ENCODE measurements around the gene CD81. TPM values are rescaled to one million over a fixed set of nuclear protein-coding genes. Genes with fewer than 3 reads are reported as not detected.

CD81 gene
- total RNA-seq, 1 experiment from 2014 or later, result 296 TPM

DNA sequence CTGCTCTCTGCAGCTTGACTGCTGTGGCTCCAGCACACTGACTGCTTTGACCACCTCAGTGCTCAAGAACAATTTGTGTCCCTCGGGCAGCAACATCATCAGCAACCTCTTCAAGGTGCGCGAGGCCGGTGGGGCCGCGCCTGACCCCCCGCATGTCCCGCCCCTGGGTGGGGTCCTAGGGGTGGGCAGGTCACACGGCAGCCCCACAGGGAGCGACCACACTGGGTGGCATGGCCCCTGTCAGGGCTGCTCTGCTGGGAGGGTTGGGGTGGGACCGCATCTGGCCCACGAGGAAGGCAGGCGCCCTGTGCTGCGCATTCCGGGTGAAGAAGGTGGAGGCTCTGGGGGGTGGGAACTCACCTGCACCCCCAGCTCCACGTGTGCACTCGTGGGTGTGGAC lies 18.7 kb downstream of the CD81 start:
- Histone ChIP-seq H3K36me3 (ENCODE audit: control insufficient read depth in 1 of 2, insufficient read depth in 2 of 2, low read length in 2 of 2) (peaks cover 13 to 15% of the 10 kb centered on the region in 2 experiments; a peak in 3 of 4 replicates), H4K20me1 (ENCODE audit: insufficient read depth) (no peaks in the 10 kb centered on the region), H2AFZ (ENCODE audit: low read depth, low read length, poor library complexity, severe bottlenecking) (no peak overlapping the region), H3K4me1 (ENCODE audit: control insufficient read depth in 1 of 2, insufficient read depth in 2 of 2, low read length in 2 of 2) (peaks cover 10 to 18% of the 10 kb centered on the region in 2 experiments), H3K79me2 (ENCODE audit: insufficient read depth, low read length) (peaks cover 39% of the 10 kb centered on the region), H3K9ac (ENCODE audit: low read length) (no peak overlapping the region), H3K9me2 (ENCODE audit: insufficient read depth) (no peaks in the 10 kb centered on the region), H3K4me3 (replicated peaks in 1 of 2; ENCODE audit: low read depth in 1 of 2, low read length in 2 of 2) (no peak overlapping the region), H3K27me3 (ENCODE audit: insufficient read depth, low read length) (no peaks in the 10 kb centered on the region), H3K4me2 (ENCODE audit: low read length) (no peak overlapping the region), H3K9me3 (ENCODE audit: control insufficient read depth in 1 of 2, insufficient read depth in 1 of 2, low read depth in 1 of 2, low read length in 2 of 2) (no peaks in the 10 kb centered on the region), H3K27ac (ENCODE audit: low read depth, low read length) (no peak overlapping the region)
- no TSS peak for BruUV-seq (replicated peaks)
- ChIA-PET RAD21 (ENCODE audit: low non-redundant PET in 1 of 2, low total read pairs in 2 of 2, uncharacterized antibody in 2 of 2, unreplicated experiment in 2 of 2) (no interaction called here), POLR2A (no interaction called here), CTCF (no interaction called here)
- no peak for ATAC-seq
- intact Hi-C loops (cut with micrococcal nuclease), result no loop called here
- DNase-seq (ENCODE audit: low read depth, low spot score), result no peak
- TF ChIP-seq, protein P1, sequence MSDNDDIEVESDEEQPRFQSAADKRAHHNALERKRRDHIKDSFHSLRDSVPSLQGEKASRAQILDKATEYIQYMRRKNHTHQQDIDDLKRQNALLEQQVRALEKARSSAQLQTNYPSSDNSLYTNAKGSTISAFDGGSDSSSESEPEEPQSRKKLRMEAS (IDR thresholded peaks at IDR 0.05), result no peak
- TF ChIP-seq FOSL1 (IDR thresholded peaks at IDR 0.05; ENCODE audit: low read depth), result no peak
- no peak for TF ChIP-seq SP1 (IDR thresholded peaks at IDR 0.05; ENCODE audit: low read depth)
- no peak for TF ChIP-seq YY1 (IDR thresholded peaks at IDR 0.05; ENCODE audit: extremely low read depth, insufficient replicate concordance, low read depth, low read length)

DNA sequence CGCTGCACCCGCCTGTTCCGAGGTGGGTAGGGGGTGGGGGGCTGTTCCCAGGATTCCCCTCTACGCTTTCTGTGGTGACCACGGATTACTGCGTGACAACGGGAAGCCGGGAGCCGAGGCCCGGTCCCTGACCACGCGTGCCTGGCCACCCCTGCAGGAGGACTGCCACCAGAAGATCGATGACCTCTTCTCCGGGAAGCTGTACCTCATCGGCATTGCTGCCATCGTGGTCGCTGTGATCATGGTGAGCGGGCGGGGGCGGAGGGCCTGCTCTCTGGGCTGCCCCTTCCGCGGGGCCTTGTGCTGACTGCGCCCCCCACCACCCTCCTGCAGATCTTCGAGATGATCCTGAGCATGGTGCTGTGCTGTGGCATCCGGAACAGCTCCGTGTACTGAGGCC lies 19.4 kb downstream of the CD81 start:
- ChIA-PET CTCF (no interaction called here), RAD21 (ENCODE audit: low non-redundant PET in 1 of 2, low total read pairs in 2 of 2, uncharacterized antibody in 2 of 2, unreplicated experiment in 2 of 2) (no interaction called here), POLR2A (no interaction called here)
- H4K20me1 ChIP-seq (ENCODE audit: insufficient read depth), result no peaks in the 10 kb centered on the region
- peaks cover 39% of the 10 kb centered on the region for H3K79me2 ChIP-seq (ENCODE audit: insufficient read depth, low read length)
- H3K4me2 ChIP-seq (ENCODE audit: low read length), result no peak overlapping the region
- no peak for DNase-seq (ENCODE audit: low read depth, low spot score)
- H3K4me3 ChIP-seq (replicated peaks in 1 of 2; ENCODE audit: low read depth in 1 of 2, low read length in 2 of 2), result no peak overlapping the region
- intact Hi-C loops (cut with micrococcal nuclease), result no loop called here
- no peaks in the 10 kb centered on the region for H3K9me2 ChIP-seq (ENCODE audit: insufficient read depth)
- no peak overlapping the region for H3K9ac ChIP-seq (ENCODE audit: low read length)
- peaks cover 10 to 15% of the 10 kb centered on the region in 2 experiments; a peak in 3 of 4 replicates for H3K36me3 ChIP-seq (ENCODE audit: control insufficient read depth in 1 of 2, insufficient read depth in 2 of 2, low read length in 2 of 2)
- ATAC-seq, result no peak
- no TSS peak for BruUV-seq (replicated peaks)
- H3K9me3 ChIP-seq (ENCODE audit: control insufficient read depth in 1 of 2, insufficient read depth in 1 of 2, low read depth in 1 of 2, low read length in 2 of 2), result no peaks in the 10 kb centered on the region
- H3K27ac ChIP-seq (ENCODE audit: low read depth, low read length), result no peak overlapping the region
- peaks cover 10 to 17% of the 10 kb centered on the region in 2 experiments for H3K4me1 ChIP-seq (ENCODE audit: control insufficient read depth in 1 of 2, insufficient read depth in 2 of 2, low read length in 2 of 2)
- no peak for TF ChIP-seq YY1 (IDR thresholded peaks at IDR 0.05; ENCODE audit: extremely low read depth, insufficient replicate concordance, low read depth, low read length)
- TF ChIP-seq ZNF274 (IDR thresholded peaks at IDR 0.05; ENCODE audit: low read depth, low read length), result no peak
- TF ChIP-seq JUND (IDR thresholded peaks at IDR 0.05), result no peak
- TF ChIP-seq CEBPB (IDR thresholded peaks at IDR 0.05; ENCODE audit: low read depth), result no peak
- no peak for TF ChIP-seq RAD21 (IDR thresholded peaks at IDR 0.05; ENCODE audit: low read depth)
- TF ChIP-seq, protein P2, sequence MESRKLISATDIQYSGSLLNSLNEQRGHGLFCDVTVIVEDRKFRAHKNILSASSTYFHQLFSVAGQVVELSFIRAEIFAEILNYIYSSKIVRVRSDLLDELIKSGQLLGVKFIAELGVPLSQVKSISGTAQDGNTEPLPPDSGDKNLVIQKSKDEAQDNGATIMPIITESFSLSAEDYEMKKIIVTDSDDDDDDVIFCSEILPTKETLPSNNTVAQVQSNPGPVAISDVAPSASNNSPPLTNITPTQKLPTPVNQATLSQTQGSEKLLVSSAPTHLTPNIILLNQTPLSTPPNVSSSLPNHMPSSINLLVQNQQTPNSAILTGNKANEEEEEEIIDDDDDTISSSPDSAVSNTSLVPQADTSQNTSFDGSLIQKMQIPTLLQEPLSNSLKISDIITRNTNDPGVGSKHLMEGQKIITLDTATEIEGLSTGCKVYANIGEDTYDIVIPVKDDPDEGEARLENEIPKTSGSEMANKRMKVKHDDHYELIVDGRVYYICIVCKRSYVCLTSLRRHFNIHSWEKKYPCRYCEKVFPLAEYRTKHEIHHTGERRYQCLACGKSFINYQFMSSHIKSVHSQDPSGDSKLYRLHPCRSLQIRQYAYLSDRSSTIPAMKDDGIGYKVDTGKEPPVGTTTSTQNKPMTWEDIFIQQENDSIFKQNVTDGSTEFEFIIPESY (IDR thresholded peaks at IDR 0.05; ENCODE audit: extremely low read depth, insufficient replicate concordance, low read length), result no peak
- TF ChIP-seq, protein P3, sequence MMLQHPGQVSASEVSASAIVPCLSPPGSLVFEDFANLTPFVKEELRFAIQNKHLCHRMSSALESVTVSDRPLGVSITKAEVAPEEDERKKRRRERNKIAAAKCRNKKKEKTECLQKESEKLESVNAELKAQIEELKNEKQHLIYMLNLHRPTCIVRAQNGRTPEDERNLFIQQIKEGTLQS (IDR thresholded peaks at IDR 0.05), result no peak
- TF ChIP-seq TCF7L2 (IDR thresholded peaks at IDR 0.05; ENCODE audit: borderline replicate concordance, extremely low read depth, insufficient read depth, insufficient read length), result no peak
- no peak for TF ChIP-seq EZH2phosphoT487 (IDR thresholded peaks at IDR 0.05; ENCODE audit: borderline replicate concordance)
- TF ChIP-seq, protein P4, sequence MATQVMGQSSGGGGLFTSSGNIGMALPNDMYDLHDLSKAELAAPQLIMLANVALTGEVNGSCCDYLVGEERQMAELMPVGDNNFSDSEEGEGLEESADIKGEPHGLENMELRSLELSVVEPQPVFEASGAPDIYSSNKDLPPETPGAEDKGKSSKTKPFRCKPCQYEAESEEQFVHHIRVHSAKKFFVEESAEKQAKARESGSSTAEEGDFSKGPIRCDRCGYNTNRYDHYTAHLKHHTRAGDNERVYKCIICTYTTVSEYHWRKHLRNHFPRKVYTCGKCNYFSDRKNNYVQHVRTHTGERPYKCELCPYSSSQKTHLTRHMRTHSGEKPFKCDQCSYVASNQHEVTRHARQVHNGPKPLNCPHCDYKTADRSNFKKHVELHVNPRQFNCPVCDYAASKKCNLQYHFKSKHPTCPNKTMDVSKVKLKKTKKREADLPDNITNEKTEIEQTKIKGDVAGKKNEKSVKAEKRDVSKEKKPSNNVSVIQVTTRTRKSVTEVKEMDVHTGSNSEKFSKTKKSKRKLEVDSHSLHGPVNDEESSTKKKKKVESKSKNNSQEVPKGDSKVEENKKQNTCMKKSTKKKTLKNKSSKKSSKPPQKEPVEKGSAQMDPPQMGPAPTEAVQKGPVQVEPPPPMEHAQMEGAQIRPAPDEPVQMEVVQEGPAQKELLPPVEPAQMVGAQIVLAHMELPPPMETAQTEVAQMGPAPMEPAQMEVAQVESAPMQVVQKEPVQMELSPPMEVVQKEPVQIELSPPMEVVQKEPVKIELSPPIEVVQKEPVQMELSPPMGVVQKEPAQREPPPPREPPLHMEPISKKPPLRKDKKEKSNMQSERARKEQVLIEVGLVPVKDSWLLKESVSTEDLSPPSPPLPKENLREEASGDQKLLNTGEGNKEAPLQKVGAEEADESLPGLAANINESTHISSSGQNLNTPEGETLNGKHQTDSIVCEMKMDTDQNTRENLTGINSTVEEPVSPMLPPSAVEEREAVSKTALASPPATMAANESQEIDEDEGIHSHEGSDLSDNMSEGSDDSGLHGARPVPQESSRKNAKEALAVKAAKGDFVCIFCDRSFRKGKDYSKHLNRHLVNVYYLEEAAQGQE (IDR thresholded peaks at IDR 0.05; ENCODE audit: low read depth), result no peak
- no peak overlapping the region for H2AFZ ChIP-seq (ENCODE audit: low read depth, low read length, poor library complexity, severe bottlenecking)
- no peaks in the 10 kb centered on the region for H3K27me3 ChIP-seq (ENCODE audit: insufficient read depth, low read length)

Measured in HCT116 (cell line).